NCI-H82 treated with DMSO at 0.1 percent for 48 hours (cell line): Measurements from ENCODE around the gene SLC49A4.

Source experiments
- DNase-seq: peaks from one replicate; lab custom pipeline; 2025; ENCODE audit not compliant: unreplicated experiment; lab: John Stamatoyannopoulos, UW

Gene SLC49A4

GRCh38 chr3:122785231-122785630 is 9.6 kb upstream of the SLC49A4 start:
- no peak for DNase-seq

- no peak for DNase-seq
Observed at GRCh38 chr3:122786066-122786465, 8.8 kb upstream of the SLC49A4 start.

- no peak for DNase-seq
Observed at GRCh38 chr3:122787872-122788271, 7.0 kb upstream of the SLC49A4 start.

- no peak for DNase-seq
Observed at GRCh38 chr3:122789585-122790273, 5.1 kb upstream of the SLC49A4 start.

GRCh38 chr3:122793568-122794416 is 1.1 kb upstream of the SLC49A4 start, which contains the start of gene HSPBAP1:
Gene HSPBAP1, minus strand, starts transcription at chr3:122793831. Its CDS starts 151 bp downstream, at chr3:122793680.
- DNase-seq, result no peak

GRCh38 chr3:122794483-122794778 is 438 bp upstream of the SLC49A4 start:
- DNase-seq, result no peak

GRCh38 chr3:122795674-122796195 is 866 bp downstream of the SLC49A4 start:
- no peak for DNase-seq

- no peak for DNase-seq
Observed at GRCh38 chr3:122797291-122797690, 2.4 kb downstream of the SLC49A4 start.

GRCh38 chr3:122799322-122799721 is 4.5 kb downstream of the SLC49A4 start:
- no peak for DNase-seq

- no peak for DNase-seq
Observed at GRCh38 chr3:122800031-122800430, 5.2 kb downstream of the SLC49A4 start.

- DNase-seq, result no peak
Observed at GRCh38 chr3:122800706-122801237, 5.9 kb downstream of the SLC49A4 start.

- no peak for DNase-seq
Observed at GRCh38 chr3:122802323-122802722, 7.5 kb downstream of the SLC49A4 start.

- no peak for DNase-seq
Observed at GRCh38 chr3:122803977-122804376, 9.1 kb downstream of the SLC49A4 start.

GRCh38 chr3:122810734-122811133 is 15.9 kb downstream of the SLC49A4 start:
- DNase-seq, result no peak

- no peak for DNase-seq
Observed at GRCh38 chr3:122816587-122816986, 21.7 kb downstream of the SLC49A4 start.

GRCh38 chr3:122824465-122825381 is 29.9 kb downstream of the SLC49A4 start:
- no peak for DNase-seq

- DNase-seq, result no peak
Observed at GRCh38 chr3:122825460-122825859, 30.6 kb downstream of the SLC49A4 start.

- DNase-seq, result no peak
Observed at GRCh38 chr3:122826278-122826677, 31.4 kb downstream of the SLC49A4 start.

GRCh38 chr3:122828281-122828680 is 33.4 kb downstream of the SLC49A4 start:
- no peak for DNase-seq

GRCh38 chr3:122835590-122835989 is 40.7 kb downstream of the SLC49A4 start:
- no peak for DNase-seq

GRCh38 chr3:122843604-122844003 is 48.7 kb downstream of the SLC49A4 start:
- DNase-seq, result no peak
